Kasumi-1 (cell line): ENCODE measurements around the gene CCDC85A.

ENCODE experiments used
- DNase-seq, 2 experiments: peaks; one replicate each; lab custom pipeline; 2025; lab: John Stamatoyannopoulos, UW

The CCDC85A gene

DNA sequence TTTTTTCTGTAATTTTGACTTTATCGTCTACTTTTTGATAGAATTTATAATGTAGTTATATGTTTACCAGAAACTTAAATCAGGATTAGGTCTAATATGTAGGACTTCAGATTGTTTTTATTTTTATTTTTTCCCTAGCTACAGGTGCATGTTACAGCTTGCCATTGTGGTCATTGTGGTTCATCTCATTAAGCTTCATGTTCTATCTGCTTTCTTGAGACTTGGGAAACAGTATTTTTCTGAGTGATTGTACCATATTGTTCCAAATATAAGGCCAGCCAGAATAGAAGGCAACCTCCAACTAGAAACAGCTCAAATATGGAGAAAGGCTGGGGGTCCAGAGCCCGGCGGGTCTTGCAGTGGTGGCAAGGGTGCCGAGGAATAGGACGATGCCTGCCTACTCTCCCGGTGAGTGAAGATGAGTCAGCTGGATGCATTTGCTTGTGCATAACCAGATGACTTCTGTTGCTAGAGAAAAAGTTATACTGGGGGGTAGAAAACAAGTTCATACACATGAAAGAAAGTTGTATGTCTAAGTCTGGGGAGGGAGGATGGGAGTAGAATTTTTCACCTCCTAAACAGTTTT lies 188.4 kb downstream of the CCDC85A start:
- DNase-seq = no peak

DNA sequence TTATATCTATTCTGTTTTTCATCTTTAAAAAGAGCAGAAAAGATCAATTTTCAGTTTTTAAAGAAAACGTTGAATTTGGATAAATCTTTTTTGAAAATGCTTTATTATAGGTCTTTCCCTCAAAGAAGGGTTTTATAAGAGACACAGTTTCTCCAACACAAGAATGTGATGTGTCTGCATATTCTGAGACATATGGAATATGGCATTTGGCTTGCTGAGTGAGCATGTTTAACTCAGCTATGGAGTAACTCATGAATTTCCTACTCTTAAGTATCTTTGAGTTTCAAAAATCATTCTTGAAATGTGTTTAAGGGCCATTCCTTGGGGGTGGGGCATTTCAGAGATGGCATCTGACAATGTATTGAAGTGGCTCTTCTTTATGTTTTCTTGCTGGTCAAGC lies 191.5 kb downstream of the CCDC85A start:
- DNase-seq = no peak

DNA sequence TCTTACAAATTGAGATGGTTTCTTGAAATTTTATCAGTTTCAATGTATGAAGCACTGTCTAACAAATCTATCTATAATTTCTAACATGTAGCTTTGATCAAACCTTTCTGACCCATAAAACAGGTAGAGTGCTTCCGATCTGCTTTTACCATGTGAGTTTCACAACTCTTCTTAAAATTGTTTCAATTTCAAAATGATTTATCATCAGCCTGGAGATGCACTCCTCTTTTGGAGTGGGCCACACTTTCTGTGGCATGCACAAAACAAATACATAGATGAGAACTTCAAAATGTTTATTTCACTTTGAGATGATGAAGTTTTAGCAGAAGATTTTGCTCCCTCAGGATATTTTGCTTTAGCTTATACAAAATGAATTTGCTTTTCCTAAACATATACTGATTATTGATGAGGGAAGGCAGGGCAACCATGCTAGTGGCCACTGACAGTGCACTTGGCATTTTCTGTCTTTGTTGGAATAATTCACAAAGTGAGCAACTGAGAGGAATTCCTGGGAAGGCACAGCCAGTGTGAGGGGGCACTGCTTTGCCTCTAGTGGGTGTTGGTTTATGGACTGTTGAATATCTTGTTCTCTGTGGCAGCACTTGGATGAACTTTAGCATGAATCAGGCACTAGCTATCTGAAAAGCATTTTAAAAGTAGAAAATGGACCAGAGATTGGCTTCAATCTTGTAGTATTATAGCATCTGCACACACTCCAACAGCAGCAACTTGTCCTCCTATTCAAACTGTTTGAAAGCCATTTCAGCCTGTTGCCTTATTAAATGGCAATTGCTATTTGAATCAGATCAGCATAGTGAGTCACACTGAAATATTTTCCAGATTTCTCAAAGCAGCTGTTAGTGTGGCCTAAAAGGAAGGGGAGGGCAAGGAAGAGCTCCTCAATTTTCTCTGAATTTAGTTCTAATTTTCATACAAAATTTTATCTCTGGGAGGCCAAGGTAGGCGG lies 193.2 kb downstream of the CCDC85A start:
- DNase-seq = no peak

DNA sequence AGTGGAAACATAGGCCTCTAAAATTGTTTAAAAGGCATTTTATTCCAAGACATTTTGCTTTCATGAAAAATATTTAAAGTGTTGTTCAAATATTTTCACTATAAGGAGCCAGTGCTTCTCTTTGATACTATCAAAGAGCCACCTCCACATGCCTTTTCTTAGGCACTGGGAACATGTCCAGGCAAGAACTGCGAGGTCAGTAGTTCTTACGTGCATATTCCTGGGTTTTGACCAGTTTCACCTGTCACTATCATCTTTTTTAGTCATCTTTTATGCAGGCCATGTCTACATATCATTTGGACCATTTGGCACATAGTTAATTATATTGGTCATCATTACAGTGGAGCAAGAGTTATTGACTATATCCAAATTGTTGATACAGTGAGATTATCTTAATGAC lies 195.3 kb downstream of the CCDC85A start:
- no peak for DNase-seq

DNA sequence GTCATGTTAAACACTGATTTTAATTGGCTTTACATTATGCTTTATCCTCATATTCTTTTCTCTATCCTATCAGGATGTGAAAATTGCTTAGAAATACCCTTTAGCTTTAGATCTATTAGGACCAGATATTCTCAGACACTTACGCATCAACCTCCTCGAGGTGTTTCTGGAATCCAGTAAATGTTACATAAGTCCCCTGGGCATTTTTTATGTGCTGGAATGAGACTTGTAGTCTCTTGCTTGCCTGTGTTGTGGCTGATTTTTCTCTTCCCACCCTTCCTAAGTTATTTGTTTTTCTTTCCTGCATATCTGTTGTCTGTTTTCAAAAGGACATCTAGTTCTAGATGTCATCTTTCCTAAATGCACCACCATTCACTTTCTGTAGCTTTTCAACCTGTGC lies 197.1 kb downstream of the CCDC85A start:
- DNase-seq = no peak

DNA sequence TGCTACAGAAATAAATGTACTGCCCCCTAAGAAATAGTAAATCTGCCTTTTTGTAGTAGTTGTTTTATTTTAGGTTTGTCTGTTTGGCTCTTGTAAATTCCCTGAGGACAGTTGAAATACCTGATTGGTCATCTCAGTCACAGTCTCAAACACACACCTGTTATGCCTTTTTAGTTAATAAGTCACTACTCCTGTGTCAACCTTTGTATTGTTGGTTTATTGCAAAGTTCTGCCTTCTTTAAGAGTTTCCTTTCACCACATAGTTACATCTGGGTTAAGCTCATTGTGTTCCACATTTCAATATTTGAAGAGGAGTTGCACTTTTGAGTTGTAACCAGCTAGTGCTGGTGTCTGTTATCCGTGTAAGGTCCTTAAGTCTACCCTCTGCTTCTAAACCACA lies 198.7 kb downstream of the CCDC85A start:
- no peak for DNase-seq

DNA sequence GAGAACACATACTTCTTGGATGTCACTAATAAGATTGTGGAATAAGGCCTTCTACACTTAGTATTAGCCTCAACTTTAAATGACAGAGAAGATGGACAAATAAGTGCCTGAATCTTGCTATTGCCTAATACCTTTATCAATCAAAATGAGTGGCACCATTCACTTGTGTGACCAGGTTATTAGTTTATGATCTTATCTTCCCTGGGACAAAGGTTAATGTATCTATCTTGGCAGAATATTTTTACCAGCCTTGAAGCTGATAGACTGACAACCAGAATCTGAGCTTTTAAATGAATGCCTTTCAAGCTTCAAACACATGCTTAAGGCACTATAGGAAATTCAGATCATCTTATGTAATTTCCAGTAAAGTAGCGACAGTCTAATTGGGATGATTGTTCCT lies 202.9 kb downstream of the CCDC85A start:
- no peak for DNase-seq

DNA sequence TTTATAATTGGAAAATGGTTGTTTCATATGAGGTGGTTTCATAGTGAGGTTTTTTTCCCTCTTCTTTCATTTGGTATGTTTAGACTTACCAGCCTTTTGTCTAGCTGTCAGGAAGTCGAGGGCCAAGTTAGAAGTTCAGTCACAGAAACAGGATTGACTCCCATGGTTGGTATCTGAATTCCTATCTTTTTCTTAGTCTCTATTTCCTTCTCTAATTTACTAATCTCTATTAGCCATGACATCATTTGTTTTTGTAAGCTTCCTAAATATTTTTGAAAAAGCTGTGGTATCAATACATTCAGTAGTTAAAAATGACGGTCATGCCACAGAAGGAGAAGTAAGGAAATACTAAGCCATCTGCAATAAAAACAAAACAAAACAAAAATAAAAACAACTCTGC lies 206.9 kb downstream of the CCDC85A start:
- DNase-seq = no peak

DNA sequence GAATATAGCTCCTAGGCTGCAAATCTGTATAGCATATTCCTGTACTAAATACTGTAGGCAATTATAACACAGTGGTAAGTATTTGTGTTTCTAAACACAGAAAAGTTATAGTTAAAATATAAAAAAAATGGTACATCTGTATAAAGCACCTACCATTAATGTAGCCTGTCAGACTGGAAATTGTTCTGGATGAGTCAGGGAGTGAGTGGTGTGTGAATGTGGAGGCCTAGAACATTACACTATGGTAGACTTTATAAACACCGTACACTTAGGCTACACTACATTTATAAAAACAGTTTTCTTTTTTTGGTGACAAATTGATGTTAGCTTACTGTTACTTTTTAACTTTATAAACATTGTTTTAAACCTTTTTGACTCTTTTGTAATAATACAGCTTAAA lies 226.3 kb downstream of the CCDC85A start:
- DNase-seq = no peak

DNA sequence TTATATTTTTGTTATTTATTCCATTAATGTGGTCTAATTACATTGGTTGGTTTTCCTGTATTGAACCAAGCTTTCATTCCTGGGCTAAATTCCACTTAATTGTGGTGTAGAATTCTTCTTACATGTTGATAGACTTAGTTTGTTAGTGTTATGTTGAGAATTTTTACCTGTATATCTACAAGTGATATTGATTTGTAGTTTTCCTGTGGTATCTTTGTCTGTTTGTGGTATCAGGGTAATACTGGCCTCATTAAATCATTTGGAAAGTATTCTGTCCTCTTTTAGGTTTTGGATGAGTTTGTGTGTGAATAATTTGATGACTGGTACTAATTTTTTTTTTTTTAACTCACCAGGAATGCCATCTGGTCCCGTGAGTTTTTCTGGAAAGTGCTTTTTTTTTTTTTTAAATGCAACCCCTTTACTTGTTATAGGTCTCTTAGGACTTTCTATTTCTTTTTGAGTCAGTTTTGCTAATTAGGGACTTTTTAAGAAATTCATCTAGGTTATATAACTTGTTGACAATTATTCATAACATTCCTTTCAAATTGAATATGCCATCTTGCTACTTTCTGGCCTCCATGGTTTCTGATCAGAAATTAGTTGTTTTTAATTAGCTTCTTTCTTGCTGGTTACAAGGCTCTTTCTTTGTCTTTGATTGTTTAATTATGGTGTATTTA lies 232.8 kb downstream of the CCDC85A start:
- no peak for DNase-seq
